Measurements from ENCODE around the gene AACS.

AACS gene

DNA sequence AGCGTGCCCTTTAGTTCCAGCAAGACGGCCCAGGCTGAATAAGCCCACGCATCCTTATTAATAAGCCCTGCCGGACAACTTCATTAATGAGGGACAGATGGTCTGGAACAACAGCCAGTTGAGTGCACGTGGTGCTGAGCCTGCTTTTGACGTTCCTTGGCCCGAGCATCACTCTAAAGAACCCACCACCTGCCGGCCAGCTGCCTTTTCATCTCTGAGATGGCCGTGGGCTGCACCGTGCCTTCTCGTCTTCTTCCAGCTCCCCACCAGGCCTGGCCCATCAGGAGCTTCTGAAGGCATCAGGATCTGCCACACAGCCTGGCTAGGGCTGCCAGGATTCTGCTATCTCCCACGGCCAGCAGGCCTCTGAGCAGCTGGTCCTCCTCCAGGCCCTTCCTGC, 80.0 kb downstream of the AACS start:
- WGBS, 2 experiments, result 92% methylated on average over 12 of the region's 12 CpGs
- no peak overlapping the region for H3K27ac ChIP-seq (ENCODE audit: insufficient read depth, low read depth, low read length, poor library complexity, severe bottlenecking)
- H3K9me3 ChIP-seq (ENCODE audit: control insufficient read depth, low read length), result no peaks in the 10 kb centered on the region
- no peaks in the 10 kb centered on the region for H3K27me3 ChIP-seq (ENCODE audit: control insufficient read depth, insufficient read depth, low read length, poor library complexity, severe bottlenecking)
- H3K36me3 ChIP-seq (ENCODE audit: control insufficient read depth, insufficient read depth, low read length), result no peaks in the 10 kb centered on the region
- peaks cover under 1% of the 10 kb centered on the region for H3K4me1 ChIP-seq (ENCODE audit: control insufficient read depth, insufficient read depth, low read length)
- H3K4me3 ChIP-seq (ENCODE audit: insufficient read depth, low read depth, low read length), result no peak overlapping the region

DNA sequence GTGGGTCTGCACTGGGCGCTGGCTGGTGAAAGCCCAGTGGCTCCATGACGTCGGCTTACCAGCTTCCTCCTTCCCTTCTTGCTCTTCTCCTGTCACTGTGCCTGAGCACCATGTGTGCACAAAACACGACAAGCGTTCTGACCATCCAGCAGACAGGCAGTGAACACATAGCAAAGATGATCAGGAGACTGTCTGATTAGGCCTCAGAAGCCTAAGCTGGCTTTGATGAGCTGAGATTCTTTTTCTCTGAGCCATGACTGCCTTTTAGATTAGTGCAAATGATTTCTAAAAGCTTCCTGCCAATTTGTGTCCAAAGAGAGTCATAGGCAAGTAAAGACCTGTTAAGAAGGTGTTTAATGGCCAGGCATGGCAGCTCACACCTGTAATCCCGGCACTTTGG, 83.1 kb downstream of the AACS start:
- Histone ChIP-seq H3K9me3 (ENCODE audit: control insufficient read depth, low read length) (no peaks in the 10 kb centered on the region), H3K4me1 (ENCODE audit: control insufficient read depth, insufficient read depth, low read length) (no peaks in the 10 kb centered on the region), H3K27ac (ENCODE audit: insufficient read depth, low read depth, low read length, poor library complexity, severe bottlenecking) (no peak overlapping the region), H3K36me3 (ENCODE audit: control insufficient read depth, insufficient read depth, low read length) (no peaks in the 10 kb centered on the region), H3K27me3 (ENCODE audit: control insufficient read depth, insufficient read depth, low read length, poor library complexity, severe bottlenecking) (no peaks in the 10 kb centered on the region), H3K4me3 (ENCODE audit: insufficient read depth, low read depth, low read length) (no peak overlapping the region)
- WGBS, 2 experiments, result 90 to 94% methylated on average over 6 of the region's 6 CpGs

DNA sequence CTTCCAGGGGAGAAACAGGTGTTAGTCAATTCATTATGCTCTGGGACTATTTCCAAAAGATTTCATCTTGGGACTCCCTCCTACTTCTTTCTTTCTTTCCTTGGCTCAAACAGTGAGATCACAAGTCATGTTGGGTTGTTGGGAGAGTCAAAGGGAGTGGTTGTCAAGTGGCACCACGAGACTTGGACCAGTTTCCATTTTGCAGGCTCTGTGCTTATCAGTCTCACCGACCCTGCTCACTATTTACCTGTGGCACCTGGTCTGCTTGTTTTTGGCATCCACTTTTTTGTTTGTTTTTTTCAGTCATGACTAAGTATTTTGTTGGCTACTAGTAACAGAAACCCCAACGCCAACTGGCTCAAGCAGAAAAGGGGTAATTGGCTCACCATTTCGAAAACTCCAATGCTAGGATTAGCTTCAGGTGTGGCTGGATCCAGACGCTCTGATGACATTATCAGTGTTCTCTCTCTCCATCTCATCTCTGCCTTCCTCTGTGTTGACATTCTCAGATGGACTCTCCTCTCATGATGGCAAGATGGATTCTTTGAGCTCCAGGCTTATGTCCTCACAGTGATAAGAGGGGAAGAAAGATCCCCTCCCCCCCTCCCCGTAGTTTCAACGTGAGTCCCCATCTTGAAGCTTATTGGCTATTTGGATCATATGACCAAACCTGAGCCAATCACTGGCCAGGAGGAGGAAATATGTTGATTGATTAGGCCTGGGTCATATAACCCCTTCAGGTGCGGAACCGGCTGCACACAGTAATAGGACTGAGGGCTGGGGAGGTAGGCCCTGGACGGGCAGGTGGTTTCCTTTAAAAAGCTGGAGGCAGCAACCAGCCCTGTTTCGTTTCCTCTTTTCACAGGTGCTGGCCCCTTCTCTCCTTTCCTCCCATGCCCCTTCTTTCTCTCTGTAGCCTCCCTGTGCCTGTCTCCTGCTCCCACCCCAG, 84.2 kb downstream of the AACS start:
- H3K27ac ChIP-seq (ENCODE audit: insufficient read depth, low read depth, low read length, poor library complexity, severe bottlenecking), result no peak overlapping the region
- H3K9me3 ChIP-seq (ENCODE audit: control insufficient read depth, low read length), result no peaks in the 10 kb centered on the region
- 91% methylated on average over 10 to 11 of the region's 11 CpGs for WGBS, 2 experiments
- H3K4me1 ChIP-seq (ENCODE audit: control insufficient read depth, insufficient read depth, low read length), result no peaks in the 10 kb centered on the region
- H3K27me3 ChIP-seq (ENCODE audit: control insufficient read depth, insufficient read depth, low read length, poor library complexity, severe bottlenecking), result no peaks in the 10 kb centered on the region
- H3K36me3 ChIP-seq (ENCODE audit: control insufficient read depth, insufficient read depth, low read length), result no peaks in the 10 kb centered on the region
- no peak overlapping the region for H3K4me3 ChIP-seq (ENCODE audit: insufficient read depth, low read depth, low read length)

DNA sequence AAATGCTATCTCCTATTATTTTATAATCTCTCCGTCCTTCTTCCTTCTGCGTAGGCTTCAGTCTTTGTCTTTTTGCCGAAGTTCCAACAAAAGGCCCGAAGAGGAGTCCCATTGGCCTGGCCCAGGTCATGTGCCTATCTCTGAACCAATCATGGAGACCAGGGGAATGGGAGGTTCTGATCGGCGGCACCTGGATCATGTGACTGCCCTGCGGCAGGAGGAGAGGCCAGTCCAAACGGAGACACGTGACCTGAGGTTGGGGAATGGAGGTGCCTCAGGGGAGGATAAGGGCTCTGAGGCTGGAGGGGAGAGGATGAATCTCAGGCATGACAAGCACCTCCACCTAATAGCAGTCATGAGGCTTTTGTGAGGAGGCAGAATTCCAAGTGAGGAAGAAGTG, 86.0 kb downstream of the AACS start:
- H3K4me3 ChIP-seq (ENCODE audit: insufficient read depth, low read depth, low read length), result no peak overlapping the region
- no peaks in the 10 kb centered on the region for H3K4me1 ChIP-seq (ENCODE audit: control insufficient read depth, insufficient read depth, low read length)
- H3K9me3 ChIP-seq (ENCODE audit: control insufficient read depth, low read length), result no peaks in the 10 kb centered on the region
- 93 to 95% methylated on average over 9 of the region's 9 CpGs for WGBS, 2 experiments
- no peaks in the 10 kb centered on the region for H3K27me3 ChIP-seq (ENCODE audit: control insufficient read depth, insufficient read depth, low read length, poor library complexity, severe bottlenecking)
- H3K36me3 ChIP-seq (ENCODE audit: control insufficient read depth, insufficient read depth, low read length), result no peaks in the 10 kb centered on the region
- H3K27ac ChIP-seq (ENCODE audit: insufficient read depth, low read depth, low read length, poor library complexity, severe bottlenecking), result no peak overlapping the region

DNA sequence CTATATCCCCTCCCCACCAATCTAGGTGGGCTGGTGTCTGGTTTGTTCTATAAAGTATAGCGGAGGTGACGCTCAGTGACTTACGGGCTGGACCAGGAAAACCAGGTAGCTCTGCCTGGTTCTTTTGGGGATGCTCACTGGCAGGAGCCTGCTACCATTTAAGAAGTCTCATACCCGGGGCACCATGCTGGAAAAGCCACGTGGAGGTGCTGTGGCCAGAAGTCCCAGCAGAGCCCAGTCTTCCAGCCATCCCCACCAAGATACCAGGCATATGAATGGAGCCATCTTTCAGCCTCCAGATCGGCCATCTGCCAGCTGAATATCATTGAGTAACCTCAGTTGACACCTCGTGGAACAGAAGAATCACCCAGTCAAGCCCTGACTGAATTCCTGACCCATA, 87.2 kb downstream of the AACS start:
- Histone ChIP-seq H3K4me3 (ENCODE audit: insufficient read depth, low read depth, low read length) (no peak overlapping the region), H3K27me3 (ENCODE audit: control insufficient read depth, insufficient read depth, low read length, poor library complexity, severe bottlenecking) (no peaks in the 10 kb centered on the region), H3K36me3 (ENCODE audit: control insufficient read depth, insufficient read depth, low read length) (no peaks in the 10 kb centered on the region), H3K4me1 (ENCODE audit: control insufficient read depth, insufficient read depth, low read length) (no peaks in the 10 kb centered on the region), H3K27ac (ENCODE audit: insufficient read depth, low read depth, low read length, poor library complexity, severe bottlenecking) (no peak overlapping the region), H3K9me3 (ENCODE audit: control insufficient read depth, low read length) (no peaks in the 10 kb centered on the region)
- WGBS, 2 experiments, result 89 to 90% methylated on average over 7 of the region's 7 CpGs

DNA sequence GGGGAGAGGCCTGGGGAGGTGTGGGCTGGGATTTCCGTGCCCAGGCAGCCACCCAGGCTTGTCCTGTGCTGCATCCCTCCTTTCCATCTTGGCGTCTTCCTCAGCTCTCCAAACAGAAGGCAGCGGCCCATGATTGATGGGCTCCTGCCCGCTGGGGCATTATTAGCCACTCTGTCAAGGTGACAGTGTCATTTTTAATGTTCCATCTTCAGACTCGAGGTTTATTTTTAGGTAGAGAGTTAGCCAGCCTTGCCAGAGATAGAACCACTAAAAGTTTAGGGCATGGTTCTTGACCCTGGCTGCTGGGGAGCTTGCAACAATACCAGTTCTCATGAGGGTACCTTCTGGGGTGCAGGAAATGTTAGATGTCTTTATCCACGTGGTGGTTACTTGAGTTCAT, 90.1 kb downstream of the AACS start:
- Histone ChIP-seq H3K9me3 (ENCODE audit: control insufficient read depth, low read length) (no peaks in the 10 kb centered on the region), H3K4me3 (ENCODE audit: insufficient read depth, low read depth, low read length) (no peak overlapping the region), H3K36me3 (ENCODE audit: control insufficient read depth, insufficient read depth, low read length) (no peaks in the 10 kb centered on the region), H3K4me1 (ENCODE audit: control insufficient read depth, insufficient read depth, low read length) (no peaks in the 10 kb centered on the region), H3K27me3 (ENCODE audit: control insufficient read depth, insufficient read depth, low read length, poor library complexity, severe bottlenecking) (no peaks in the 10 kb centered on the region), H3K27ac (ENCODE audit: insufficient read depth, low read depth, low read length, poor library complexity, severe bottlenecking) (no peak overlapping the region)
- WGBS, 2 experiments, result 74% methylated on average over 6 of the region's 6 CpGs

DNA sequence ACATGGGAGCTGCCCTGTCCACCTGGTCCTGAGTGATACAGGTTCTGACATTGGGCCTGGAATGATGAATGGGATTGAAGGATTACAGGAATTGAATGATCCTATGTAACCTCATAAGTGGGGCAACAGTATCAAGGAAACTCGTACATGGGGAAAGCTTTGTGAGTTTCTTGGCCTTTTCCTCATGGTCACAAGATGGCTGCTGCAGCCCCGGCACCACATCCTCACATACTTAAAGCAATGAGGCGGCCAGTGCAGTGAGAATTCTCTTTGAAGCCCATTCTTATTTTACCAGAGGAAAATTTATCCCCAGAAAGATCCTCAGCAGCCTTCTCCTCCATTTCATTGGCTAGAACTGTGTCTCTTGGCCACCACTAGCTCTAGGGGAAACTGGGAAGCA, 91.9 kb downstream of the AACS start:
- no peak overlapping the region for H3K27ac ChIP-seq (ENCODE audit: insufficient read depth, low read depth, low read length, poor library complexity, severe bottlenecking)
- H3K4me1 ChIP-seq (ENCODE audit: control insufficient read depth, insufficient read depth, low read length), result no peaks in the 10 kb centered on the region
- no peaks in the 10 kb centered on the region for H3K9me3 ChIP-seq (ENCODE audit: control insufficient read depth, low read length)
- H3K36me3 ChIP-seq (ENCODE audit: control insufficient read depth, insufficient read depth, low read length), result no peaks in the 10 kb centered on the region
- 91 to 92% methylated on average over 3 of the region's 3 CpGs for WGBS, 2 experiments
- no peaks in the 10 kb centered on the region for H3K27me3 ChIP-seq (ENCODE audit: control insufficient read depth, insufficient read depth, low read length, poor library complexity, severe bottlenecking)
- H3K4me3 ChIP-seq (ENCODE audit: insufficient read depth, low read depth, low read length), result no peak overlapping the region

DNA sequence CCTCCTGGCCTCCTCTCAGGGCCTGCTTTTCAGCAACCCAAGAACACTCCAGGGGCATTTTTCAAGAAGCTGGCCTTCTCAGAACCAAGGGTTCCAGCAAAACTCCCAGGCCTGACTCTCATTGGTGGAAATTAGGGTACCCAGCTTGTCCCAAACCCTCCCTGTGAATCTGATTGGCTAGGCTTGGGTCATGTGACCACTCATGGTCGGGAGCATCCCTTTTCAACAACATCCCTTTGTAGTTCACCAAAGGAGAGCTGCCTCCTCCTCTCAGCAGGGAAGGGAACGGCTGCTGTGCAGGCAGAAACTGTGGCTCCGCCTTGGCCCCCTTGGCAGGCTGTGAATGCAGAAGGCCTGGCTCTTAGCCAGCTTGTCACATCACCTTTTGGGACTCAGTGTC, 94.5 kb downstream of the AACS start:
- H3K9me3 ChIP-seq (ENCODE audit: control insufficient read depth, low read length), result no peaks in the 10 kb centered on the region
- H3K27me3 ChIP-seq (ENCODE audit: control insufficient read depth, insufficient read depth, low read length, poor library complexity, severe bottlenecking), result no peaks in the 10 kb centered on the region
- 49 to 52% methylated on average over 3 of the region's 3 CpGs for WGBS, 2 experiments
- no peak overlapping the region for H3K27ac ChIP-seq (ENCODE audit: insufficient read depth, low read depth, low read length, poor library complexity, severe bottlenecking)
- no peaks in the 10 kb centered on the region for H3K4me1 ChIP-seq (ENCODE audit: control insufficient read depth, insufficient read depth, low read length)
- no peak overlapping the region for H3K4me3 ChIP-seq (ENCODE audit: insufficient read depth, low read depth, low read length)
- H3K36me3 ChIP-seq (ENCODE audit: control insufficient read depth, insufficient read depth, low read length), result no peaks in the 10 kb centered on the region

DNA sequence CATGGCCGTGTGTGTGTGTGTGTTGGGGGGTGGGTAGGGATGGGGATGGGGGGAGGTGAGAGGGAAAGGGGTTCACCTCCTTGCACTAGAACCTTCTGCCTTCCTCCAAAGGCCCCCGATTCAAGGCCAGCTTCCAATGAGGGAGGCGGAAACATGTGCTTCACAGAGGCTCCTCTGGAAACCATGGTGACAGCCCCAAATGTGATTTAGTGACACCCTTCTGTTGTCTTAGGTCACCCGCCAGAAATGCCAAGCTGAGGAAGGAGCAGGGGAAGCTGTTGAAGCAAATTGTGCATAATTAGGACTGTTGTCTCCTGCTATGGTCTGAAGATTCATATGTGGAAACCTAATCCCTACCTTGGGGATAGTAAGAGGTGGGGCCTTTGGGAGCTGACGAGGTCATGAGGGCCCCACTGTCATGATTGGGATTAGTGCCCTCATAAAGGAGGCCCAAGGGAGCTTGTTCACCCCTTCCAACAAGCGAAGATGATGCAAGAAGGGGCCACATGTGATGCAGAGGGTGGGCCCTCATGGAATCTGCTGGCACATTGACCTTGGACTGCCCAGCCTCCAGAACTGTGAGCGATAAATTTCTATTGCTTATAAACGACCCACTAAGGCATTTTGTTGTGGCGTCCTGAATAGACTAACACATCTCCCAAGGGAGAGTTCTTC, 95.2 kb downstream of the AACS start:
- no peaks in the 10 kb centered on the region for H3K4me1 ChIP-seq (ENCODE audit: control insufficient read depth, insufficient read depth, low read length)
- no peak overlapping the region for H3K27ac ChIP-seq (ENCODE audit: insufficient read depth, low read depth, low read length, poor library complexity, severe bottlenecking)
- 91 to 92% methylated on average over 9 of the region's 9 CpGs for WGBS, 2 experiments
- no peaks in the 10 kb centered on the region for H3K27me3 ChIP-seq (ENCODE audit: control insufficient read depth, insufficient read depth, low read length, poor library complexity, severe bottlenecking)
- H3K9me3 ChIP-seq (ENCODE audit: control insufficient read depth, low read length), result no peaks in the 10 kb centered on the region
- H3K36me3 ChIP-seq (ENCODE audit: control insufficient read depth, insufficient read depth, low read length), result no peaks in the 10 kb centered on the region
- H3K4me3 ChIP-seq (ENCODE audit: insufficient read depth, low read depth, low read length), result no peak overlapping the region

DNA sequence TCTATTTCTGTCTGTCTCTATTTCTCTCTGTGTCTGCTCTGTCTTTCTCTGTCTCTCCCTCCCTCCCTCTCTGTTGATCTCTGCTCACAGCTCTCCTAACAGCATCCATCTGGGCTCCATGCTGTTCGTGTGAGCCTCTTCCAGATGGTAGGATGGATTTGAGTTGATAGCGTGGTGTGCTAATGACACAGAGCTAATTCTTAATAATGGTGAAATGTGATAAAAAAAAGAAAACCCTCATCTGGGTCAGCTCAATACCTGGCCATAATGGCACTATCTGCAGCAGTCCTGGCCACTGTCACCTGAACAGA, 96.4 kb downstream of the AACS start:
- no peak overlapping the region for H3K27ac ChIP-seq (ENCODE audit: insufficient read depth, low read depth, low read length, poor library complexity, severe bottlenecking)
- 81 to 100% methylated on average over 1 to 2 of the region's 2 CpGs for WGBS, 2 experiments
- no peak overlapping the region for H3K4me3 ChIP-seq (ENCODE audit: insufficient read depth, low read depth, low read length)
- H3K9me3 ChIP-seq (ENCODE audit: control insufficient read depth, low read length), result no peaks in the 10 kb centered on the region
- no peaks in the 10 kb centered on the region for H3K4me1 ChIP-seq (ENCODE audit: control insufficient read depth, insufficient read depth, low read length)
- H3K36me3 ChIP-seq (ENCODE audit: control insufficient read depth, insufficient read depth, low read length), result no peaks in the 10 kb centered on the region
- H3K27me3 ChIP-seq (ENCODE audit: control insufficient read depth, insufficient read depth, low read length, poor library complexity, severe bottlenecking), result no peaks in the 10 kb centered on the region

All from ectodermal cell (in vitro differentiated cells).